Activated CD8-positive, alpha-beta memory T cell treated with anti-CD3 and anti-CD28 coated beads, Interleukin-2, amount 50 U/mL, for 24 hours (primary cell): Measurements from ENCODE around the gene MRPL38.

ENCODE experiments used
- DNase-seq: peaks from one replicate; pipeline ENCODE4 v3.0.0-alpha.2; 2020; ENCODE audit errors: extremely low read depth

Gene MRPL38

GRCh38 chr17:75919611-75920010 is 14.9 kb upstream of the MRPL38 start:
- no peak for DNase-seq

GRCh38 chr17:75917917-75918445 is 13.3 kb upstream of the MRPL38 start:
- DNase-seq: no peak

- DNase-seq: no peak
Measured at GRCh38 chr17:75917141-75917916, 12.6 kb upstream of the MRPL38 start.

- DNase-seq: no peak
Measured at GRCh38 chr17:75915268-75915667, 10.6 kb upstream of the MRPL38 start.

DNA sequence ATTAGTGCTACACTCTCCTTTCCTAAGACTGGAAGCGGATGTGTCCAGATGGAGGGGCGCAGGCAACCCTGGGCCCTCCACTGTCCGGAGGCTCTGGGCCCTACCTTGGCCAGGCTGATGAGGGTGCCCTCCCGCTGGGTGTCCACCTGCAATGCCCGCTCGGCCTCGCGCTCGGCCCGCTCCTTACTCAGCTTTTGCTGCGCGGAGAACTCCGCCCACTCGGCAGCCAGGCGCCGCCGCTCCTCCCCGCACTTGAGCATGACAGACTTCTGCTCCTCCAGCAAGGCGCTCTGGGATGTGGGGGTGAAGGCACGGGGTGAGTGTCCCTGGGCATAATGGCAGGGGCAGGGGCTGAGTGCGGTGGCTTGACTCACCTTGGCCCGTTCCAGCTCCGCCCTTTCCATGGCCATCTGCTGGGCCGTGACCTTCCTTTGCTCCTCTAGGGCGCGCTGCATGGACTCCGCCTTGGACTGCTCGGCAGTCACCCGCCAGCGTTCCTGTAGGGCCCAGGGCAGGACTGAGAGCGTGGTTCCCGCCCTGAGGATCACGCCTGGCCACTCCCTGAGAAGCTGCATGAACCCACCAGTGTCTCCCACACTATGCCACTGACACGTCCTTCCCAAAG is 10.1 kb upstream of the MRPL38 start:
- no peak for DNase-seq

GRCh38 chr17:75913537-75914210 is 9.0 kb upstream of the MRPL38 start:
- no peak for DNase-seq

DNA sequence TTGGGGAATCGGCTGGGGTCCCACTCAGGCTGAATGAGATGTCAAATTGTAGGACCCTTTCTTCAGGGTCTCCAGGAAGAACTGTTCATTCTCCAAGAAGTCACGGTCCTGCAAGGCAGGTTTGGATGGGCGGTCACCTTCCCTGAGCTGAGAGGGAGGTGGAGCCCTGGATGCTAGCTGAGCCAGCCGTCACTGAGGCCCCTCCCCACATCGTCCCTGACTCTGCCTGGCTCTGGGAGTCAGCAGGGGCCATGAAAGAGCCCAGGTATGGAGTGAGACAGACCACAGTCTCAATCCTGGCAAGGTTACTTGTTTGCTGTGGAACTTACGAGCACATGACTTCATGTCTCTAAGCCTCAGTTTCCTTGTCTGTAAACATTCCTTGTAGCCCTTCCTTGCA is 6.0 kb upstream of the MRPL38 start:
- no peak for DNase-seq

DNA sequence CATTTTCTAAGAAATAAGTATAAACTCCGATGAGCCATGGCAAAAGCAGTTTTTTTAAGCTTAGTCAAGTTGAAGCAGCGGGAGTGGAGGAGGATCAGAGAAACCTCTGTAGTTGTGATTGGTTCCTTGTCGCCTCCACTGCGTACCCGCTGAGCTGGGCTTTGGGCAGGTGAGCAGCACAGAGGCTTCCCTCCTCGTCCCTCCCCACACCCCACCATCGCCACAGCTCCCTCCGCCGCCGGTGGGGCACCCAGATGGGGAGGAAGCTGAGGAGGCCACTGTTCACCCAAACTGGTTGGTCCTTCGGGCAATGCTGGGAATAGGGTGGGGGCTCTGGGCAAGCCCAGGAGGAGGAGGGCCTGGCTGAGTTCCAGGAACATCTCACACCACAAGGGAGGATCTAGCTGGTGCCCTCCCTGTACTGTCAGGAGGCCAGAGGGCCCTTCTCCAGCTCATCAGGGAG is 5.2 kb upstream of the MRPL38 start:
- no peak for DNase-seq

DNA sequence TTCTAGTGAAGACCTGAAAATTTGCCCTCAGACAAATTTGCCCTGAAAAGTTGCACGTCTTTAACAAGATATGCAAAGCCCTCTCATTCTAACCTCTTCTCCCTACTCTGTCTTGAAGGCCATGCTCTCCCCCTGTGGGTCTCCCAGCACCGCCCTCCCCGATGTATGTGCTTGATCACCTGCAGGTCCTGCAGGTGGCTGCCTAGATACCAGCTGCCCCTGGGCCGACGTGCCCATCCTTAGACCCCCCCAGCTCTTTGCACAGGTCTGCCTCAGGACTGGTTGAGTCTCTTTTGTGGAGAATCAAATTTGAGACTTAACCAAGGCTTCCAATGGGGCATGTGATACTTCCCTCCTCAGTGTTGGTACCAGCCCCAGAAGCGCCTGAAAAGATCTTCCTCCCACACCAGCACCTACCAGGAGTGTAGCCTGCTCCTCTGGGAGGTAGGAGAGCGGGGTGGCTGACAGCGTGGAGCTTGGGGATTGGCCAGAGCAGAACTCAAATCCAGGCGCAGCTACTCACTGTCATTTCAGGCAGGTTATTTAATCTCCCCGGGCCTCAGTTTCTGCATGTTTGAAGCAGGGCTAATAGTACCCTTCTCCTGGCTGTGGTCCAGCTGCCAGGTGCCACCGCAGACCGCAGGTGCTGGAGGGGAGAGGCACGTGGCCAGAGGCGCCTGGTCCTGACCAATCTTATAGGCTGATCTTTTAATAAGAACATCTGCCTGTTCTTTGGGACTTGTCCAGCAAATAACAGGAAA is 4.5 kb upstream of the MRPL38 start:
- no peak for DNase-seq

- no peak for DNase-seq
Measured at GRCh38 chr17:75908201-75908600, 3.5 kb upstream of the MRPL38 start.

GRCh38 chr17:75906143-75906884 is 1.6 kb upstream of the MRPL38 start:
- DNase-seq: no peak

GRCh38 chr17:75902406-75902805 is 2.3 kb downstream of the MRPL38 start:
- no peak for DNase-seq

GRCh38 chr17:75901727-75902126 is 3.0 kb downstream of the MRPL38 start:
- DNase-seq: no peak

DNA sequence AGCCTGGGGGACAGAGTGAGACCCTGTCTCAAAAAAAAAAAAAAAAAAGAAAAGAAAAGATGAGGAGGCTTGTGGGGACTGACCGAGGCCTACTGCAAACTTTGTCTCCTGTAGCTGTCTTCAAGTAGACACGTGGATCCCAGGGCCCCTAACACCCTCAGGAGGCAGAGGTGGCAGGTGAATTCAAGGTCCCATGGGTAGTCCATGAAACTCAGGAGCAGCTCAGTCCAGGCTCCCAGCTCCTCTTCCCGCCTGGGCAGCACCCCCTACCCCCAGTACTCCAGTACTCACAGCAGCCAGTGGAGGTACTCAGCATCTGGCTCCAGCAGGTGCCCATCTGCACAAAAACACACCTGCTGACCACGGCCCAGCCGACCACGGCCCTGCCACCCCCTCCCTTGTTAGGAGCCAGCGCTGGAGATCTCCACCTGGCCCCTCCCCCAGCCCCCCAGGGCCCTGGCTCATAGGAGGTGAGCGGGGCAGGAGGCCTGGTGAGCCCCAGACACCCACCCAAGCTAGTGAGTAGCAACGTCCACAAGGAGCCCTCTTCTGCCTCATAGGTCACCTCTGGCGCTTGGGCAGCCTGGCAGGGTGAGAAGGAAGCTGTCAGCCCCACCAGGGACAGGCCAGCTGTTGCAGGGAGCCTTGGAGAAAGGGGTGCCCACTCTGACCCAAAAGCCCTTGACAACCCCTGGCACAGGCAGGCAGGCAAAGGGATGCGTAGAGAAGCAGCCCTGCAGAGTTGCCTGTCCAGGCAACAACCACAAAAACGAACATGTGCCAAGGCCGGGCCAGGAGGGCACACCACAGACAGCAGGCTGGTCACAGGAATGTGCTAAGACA is 3.8 kb downstream of the MRPL38 start:
- no peak for DNase-seq

GRCh38 chr17:75899767-75900468 is 4.8 kb downstream of the MRPL38 start:
- DNase-seq: no peak

- no peak for DNase-seq
Measured at GRCh38 chr17:75899353-75899752, 5.3 kb downstream of the MRPL38 start.

DNA sequence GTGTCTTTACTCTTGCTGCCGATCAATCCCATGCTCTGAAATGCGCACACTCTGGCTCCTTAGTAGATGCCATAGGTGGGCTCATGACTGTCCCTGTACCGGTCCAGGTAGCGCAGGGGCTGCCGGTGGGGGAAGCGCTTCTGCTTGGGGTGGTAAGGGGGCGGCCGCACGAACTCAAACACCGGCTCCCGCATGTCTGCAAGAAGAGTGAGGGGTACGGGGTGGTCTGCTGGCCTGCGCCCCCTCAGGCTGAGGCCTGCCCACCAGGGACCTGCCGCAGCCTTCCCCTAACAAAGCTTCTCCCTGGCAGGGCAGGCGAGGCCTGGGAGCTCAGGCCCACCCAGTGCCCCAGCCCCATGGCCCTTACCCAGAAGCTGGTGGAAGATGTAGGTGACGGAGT is 5.9 kb downstream of the MRPL38 start:
- DNase-seq: no peak

- no peak for DNase-seq
Measured at GRCh38 chr17:75898065-75898464, 6.6 kb downstream of the MRPL38 start.

DNA sequence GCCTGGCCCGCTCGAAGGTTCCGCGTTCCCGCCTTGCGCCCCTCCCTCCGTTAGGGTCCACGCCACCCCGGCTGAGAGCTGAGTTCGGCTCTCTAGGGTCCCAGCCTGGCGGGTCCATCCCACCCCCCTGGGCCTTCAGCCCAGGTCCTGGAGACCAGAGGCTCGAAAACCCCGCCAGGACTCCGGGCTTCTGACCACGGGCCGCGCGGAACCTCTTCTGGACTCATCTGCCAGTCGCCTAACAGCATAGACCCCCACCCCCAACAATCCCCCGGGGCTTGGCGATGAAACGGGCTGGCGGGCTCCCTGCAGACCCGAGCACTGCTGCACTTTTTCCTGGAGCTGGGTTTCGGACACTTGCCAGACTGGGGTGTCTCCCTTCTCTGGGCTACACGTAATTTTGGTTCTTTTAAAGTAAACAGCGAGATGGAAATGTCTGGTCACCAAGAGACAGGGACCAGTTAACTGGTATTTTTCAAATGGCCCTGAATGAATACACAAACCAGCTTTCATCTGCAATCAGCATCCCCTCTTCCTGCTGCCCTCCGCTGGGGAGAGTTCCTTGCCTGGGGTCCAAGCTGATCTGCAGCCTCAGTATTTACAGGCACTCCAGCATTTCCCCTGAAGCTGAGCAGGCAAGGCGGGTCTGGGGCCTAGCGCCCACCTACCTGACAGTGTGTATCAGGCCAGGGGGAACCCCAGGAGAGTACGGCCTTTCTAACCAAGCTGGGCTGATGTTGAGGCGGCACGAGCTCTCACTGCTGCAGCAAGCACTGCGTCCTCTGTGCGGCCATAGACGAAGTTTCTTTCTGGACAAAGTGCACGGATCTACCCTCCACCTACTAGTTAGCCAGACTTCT is 7.3 kb downstream of the MRPL38 start:
- DNase-seq: no peak
